RWPE2 (cell line): ENCODE results near the gene TM6SF1.
A peak's percentile ranks its signal among the peaks of the same experiment; 100 is the strongest.
"Not testable (repeated sequence)": the region's sequence is repeated elsewhere in the genome, so short reads cannot be mapped to it uniquely, and the experiment has no call there.

ENCODE experiments used
- ATAC-seq: fragments of 200-7000 bp; cut with Tn5 transposase; 3 replicates; pipeline ENCODE4 v1.9.1; 2021; ENCODE audit warnings: low read depth
- DNase-seq: peaks from one replicate; pipeline ENCODE4 v3.0.0-alpha.2; 2020; ENCODE audit warnings: low spot score
- H3K27ac ChIP-seq: fragments of 450-650 bp; 2 replicates; pipeline ENCODE4 v1.5.1; 2017; ENCODE audit warnings: mild to moderate bottlenecking; ENCODE audit not compliant: poor library complexity, severe bottlenecking
- H3K27me3 ChIP-seq: fragments of 250-450 bp; sonication (Bioruptor Pico); 2 replicates; pipeline ENCODE4 v1.5.1; 2021; ENCODE audit warnings: mild to moderate bottlenecking, moderate library complexity; ENCODE audit not compliant: insufficient read depth, poor library complexity, severe bottlenecking
- H3K36me3 ChIP-seq: fragments of 250-450 bp; sonication (Bioruptor Pico); 2 replicates; pipeline ENCODE4 v1.5.1; 2020; ENCODE audit warnings: low read depth, mild to moderate bottlenecking, moderate library complexity
- H3K4me1 ChIP-seq: fragments of 250-450 bp; sonication (Bioruptor Pico); 2 replicates; pipeline ENCODE4 v1.5.1; 2021; ENCODE audit warnings: mild to moderate bottlenecking, moderate library complexity; ENCODE audit not compliant: insufficient read depth, poor library complexity, severe bottlenecking
- H3K4me3 ChIP-seq: fragments of 250-450 bp; sonication (Bioruptor Pico); 2 replicates; pipeline ENCODE4 v1.5.1; 2021; ENCODE audit warnings: mild to moderate bottlenecking, moderate library complexity; ENCODE audit not compliant: severe bottlenecking
- H3K9me3 ChIP-seq: fragments of 250-450 bp; sonication (Bioruptor Pico); 2 replicates; pipeline ENCODE4 v1.5.1; 2021; ENCODE audit warnings: mild to moderate bottlenecking, moderate library complexity; ENCODE audit not compliant: severe bottlenecking
- TF ChIP-seq, protein P1 (sequence below): fragments of 450-650 bp; IDR thresholded peaks from one replicate; pipeline ENCODE4 v1.5.1; 2017; ENCODE audit warnings: mild to moderate bottlenecking, moderate library complexity; ENCODE audit not compliant: poor library complexity, severe bottlenecking

The TM6SF1 gene

DNA sequence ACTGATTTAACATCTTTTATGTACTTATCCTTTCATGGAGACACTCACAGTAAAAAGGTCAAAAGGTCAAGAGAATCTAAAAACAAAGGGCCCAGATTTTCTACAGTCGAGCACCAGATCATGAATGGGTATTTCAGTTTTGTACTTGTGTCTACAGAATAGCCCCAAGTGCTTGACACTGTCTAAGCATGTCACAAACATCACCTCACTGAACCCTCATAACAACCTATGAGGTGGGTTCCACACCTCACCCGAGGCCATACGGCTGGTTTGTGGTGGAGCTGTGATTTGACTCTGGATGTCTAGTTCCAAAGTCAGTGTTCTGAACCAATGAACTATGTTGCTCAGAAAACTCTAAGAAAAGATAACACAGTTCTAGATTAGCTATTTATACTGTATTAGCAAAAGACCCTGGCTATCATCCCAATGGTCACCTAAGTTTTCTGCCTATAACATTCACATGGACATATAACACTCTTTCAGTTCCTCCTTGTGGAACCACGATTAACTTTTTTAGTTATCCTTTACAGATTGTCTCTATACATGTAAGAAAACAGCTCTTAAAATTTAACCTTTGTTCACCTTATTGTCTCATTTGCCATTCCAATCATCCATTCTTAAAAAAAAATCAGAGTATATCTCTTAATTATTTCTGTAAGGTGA, 25.5 kb downstream of the TM6SF1 start:
- Histone ChIP-seq H3K36me3 (peaks cover 30% of the 10 kb centered on the region), H3K4me3 (no peak overlapping the region), H3K9me3 (no peaks in the 10 kb centered on the region), H3K27ac (no peak overlapping the region), H3K4me1 (no peaks in the 10 kb centered on the region), H3K27me3 (no peaks in the 10 kb centered on the region)
- TF ChIP-seq, protein P1, sequence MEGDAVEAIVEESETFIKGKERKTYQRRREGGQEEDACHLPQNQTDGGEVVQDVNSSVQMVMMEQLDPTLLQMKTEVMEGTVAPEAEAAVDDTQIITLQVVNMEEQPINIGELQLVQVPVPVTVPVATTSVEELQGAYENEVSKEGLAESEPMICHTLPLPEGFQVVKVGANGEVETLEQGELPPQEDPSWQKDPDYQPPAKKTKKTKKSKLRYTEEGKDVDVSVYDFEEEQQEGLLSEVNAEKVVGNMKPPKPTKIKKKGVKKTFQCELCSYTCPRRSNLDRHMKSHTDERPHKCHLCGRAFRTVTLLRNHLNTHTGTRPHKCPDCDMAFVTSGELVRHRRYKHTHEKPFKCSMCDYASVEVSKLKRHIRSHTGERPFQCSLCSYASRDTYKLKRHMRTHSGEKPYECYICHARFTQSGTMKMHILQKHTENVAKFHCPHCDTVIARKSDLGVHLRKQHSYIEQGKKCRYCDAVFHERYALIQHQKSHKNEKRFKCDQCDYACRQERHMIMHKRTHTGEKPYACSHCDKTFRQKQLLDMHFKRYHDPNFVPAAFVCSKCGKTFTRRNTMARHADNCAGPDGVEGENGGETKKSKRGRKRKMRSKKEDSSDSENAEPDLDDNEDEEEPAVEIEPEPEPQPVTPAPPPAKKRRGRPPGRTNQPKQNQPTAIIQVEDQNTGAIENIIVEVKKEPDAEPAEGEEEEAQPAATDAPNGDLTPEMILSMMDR, result no peak
- ATAC-seq (no peak), DNase-seq (no peak)

DNA sequence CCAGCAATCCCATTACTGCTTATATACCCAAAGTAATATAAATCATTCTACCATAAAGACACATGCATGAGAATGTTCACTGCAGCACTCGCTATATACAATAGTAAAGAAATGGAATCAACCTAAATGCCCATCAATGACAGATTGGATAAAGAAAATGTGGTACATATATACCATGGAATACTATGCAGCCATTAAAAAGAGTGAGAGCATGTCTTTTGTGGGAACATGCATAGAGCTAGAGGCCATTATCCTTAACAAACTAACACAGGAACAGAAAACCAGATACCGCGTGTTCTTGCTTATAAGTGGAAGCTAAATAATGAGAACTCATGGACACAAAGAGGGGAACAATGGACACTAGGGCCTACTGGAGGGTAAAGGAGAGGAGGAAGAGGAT, 34.7 kb downstream of the TM6SF1 start:
- H3K9me3 ChIP-seq, H3K27me3 ChIP-seq, ATAC-seq, H3K4me1 ChIP-seq, H3K4me3 ChIP-seq, H3K27ac ChIP-seq, DNase-seq: not testable (repeated sequence)
- H3K36me3 ChIP-seq, result peaks cover 66% of the 10 kb centered on the region

DNA sequence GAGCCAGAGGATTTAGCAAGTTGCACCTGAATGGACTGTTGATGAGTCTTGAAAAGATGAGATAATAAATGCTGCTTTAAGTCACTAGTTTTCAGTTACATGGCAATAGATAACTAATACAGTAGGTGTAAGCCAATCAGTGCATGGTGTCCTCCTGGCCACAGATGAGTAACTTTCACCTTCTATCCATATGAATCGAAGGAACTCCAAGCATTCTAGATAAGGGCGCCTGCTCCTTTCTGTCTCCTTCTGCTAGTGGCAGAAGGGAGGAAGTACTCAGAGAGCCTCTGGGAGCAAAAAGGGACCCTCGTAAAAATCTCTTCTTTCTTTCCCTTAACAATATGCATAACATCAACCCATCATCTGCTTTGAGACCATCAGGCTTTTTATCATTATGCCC, 37.3 kb downstream of the TM6SF1 start:
- H3K4me3 ChIP-seq, result no peak overlapping the region
- no peak for DNase-seq
- no peaks in the 10 kb centered on the region for H3K4me1 ChIP-seq
- H3K27me3 ChIP-seq, result no peaks in the 10 kb centered on the region
- peaks cover 68% of the 10 kb centered on the region for H3K36me3 ChIP-seq
- H3K27ac ChIP-seq, result no peak overlapping the region
- no peaks in the 10 kb centered on the region for H3K9me3 ChIP-seq
- TF ChIP-seq, protein P1, result no peak
- no peak for ATAC-seq

- TF ChIP-seq, protein P1, result no peak
- Histone ChIP-seq H3K4me1 (no peaks in the 10 kb centered on the region), H3K27me3 (no peaks in the 10 kb centered on the region), H3K36me3 (peaks cover 86% of the 10 kb centered on the region), H3K9me3 (no peaks in the 10 kb centered on the region), H3K27ac (no peak overlapping the region), H3K4me3 (no peak overlapping the region)
- ATAC-seq (peak; percentile 41; the same call in 2 of the 3 replicates), DNase-seq (no peak)
These were observed 45.8 kb downstream of the TM6SF1 start for GRCh38 chr15:83153288-83153687.

GRCh38 chr15:83155942-83156341, 48.5 kb downstream of the TM6SF1 start:
- H3K4me3 ChIP-seq, result no peak overlapping the region
- H3K27me3 ChIP-seq, result no peaks in the 10 kb centered on the region
- H3K36me3 ChIP-seq, result peaks cover 74% of the 10 kb centered on the region
- H3K9me3 ChIP-seq, result no peaks in the 10 kb centered on the region
- TF ChIP-seq, protein P1, result no peak
- ATAC-seq, result no peak
- no peak overlapping the region for H3K27ac ChIP-seq
- peaks cover 5% of the 10 kb centered on the region for H3K4me1 ChIP-seq
- DNase-seq, result no peak
